ENCODE results near the gene CYP46A1.
"Not testable (repeated sequence)": the region's sequence is repeated elsewhere in the genome, so short reads cannot be mapped to it uniquely, and the experiment has no call there.

The CYP46A1 gene

DNA sequence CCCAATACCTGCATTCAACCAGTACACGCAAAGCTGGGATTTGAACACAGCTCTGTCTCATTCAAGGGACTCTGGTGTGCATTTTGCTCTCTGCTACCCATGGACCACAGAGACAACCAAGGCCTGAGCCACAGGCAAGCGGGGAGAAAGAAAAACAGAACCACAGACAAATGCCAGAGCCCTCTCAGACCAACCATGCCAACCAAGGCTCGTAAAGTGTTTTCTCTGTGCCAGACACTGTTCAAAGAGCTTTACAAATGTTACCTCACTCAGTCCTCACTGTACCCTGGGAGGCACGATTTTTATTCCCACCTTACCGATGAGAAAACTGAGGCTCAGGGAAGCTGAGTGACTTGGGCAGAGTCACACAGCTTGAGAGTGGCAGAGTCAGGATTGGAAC lies 76.7 kb downstream of the CYP46A1 start:
- TF ChIP-seq, protein P1, sequence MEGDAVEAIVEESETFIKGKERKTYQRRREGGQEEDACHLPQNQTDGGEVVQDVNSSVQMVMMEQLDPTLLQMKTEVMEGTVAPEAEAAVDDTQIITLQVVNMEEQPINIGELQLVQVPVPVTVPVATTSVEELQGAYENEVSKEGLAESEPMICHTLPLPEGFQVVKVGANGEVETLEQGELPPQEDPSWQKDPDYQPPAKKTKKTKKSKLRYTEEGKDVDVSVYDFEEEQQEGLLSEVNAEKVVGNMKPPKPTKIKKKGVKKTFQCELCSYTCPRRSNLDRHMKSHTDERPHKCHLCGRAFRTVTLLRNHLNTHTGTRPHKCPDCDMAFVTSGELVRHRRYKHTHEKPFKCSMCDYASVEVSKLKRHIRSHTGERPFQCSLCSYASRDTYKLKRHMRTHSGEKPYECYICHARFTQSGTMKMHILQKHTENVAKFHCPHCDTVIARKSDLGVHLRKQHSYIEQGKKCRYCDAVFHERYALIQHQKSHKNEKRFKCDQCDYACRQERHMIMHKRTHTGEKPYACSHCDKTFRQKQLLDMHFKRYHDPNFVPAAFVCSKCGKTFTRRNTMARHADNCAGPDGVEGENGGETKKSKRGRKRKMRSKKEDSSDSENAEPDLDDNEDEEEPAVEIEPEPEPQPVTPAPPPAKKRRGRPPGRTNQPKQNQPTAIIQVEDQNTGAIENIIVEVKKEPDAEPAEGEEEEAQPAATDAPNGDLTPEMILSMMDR (IDR thresholded peaks at IDR 0.05) = no peak
- no peak for TF ChIP-seq ZFX (IDR thresholded peaks at IDR 0.05; ENCODE audit: borderline replicate concordance)

DNA sequence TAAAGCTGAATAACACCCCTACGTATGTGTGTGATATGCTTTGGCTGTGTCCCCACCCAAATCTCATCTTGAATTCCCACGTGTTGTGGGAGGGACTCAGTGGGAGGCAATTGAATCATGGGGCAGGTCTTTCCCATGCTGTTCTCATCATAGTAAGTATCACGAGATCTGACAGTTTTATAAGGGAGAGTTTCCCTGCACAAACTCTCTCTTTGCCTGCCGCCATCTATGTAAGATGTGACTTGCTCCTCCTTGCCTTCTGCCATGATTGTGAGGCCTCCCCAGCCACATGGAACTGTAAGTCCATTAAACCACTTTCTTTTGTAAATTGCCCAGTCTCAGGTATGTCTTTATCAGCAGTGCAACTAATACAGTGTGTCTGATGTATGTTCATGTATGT lies 78.8 kb downstream of the CYP46A1 start:
- H3K27ac ChIP-seq = not testable (repeated sequence)

More for the DNA sequence above, 76.7 kb downstream of the CYP46A1 start:
- no peak overlapping the region for H3K27ac ChIP-seq

DNA sequence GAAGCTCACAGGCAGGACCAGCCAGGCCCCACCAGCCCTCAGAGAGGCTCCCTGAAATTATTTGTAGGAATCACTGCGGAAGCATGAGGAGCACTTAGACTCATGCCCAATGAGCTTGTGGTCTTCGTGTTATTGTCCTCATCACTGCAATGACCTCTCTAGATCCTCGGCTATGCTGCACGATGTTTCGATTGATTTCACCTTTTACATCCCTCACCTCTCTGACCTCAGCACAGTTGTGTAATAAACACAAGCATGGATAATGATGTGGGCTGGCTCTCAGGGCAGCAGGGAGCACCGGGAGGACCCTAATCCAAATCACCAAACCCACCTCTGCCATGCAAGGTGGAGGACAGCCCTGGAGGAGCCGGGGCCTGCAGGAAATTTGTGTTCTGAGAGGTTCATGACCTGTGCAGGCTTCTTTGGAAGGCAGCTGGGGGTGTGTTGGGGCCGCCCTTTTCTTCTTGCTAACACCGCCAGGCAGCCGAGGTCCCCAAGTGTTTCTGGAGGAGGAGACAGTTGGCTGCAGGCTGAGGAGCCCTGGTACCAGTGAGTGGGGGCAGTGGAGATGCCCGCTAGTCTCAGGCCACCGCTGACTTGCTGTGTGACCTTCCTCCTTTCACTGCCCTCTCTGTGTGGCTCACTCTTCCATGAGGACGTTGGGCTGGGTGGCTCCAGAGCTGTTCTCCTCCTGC lies 79.6 kb downstream of the CYP46A1 start:
- H3K27ac ChIP-seq = no peak overlapping the region
- TF ChIP-seq ZFX (IDR thresholded peaks at IDR 0.05; ENCODE audit: borderline replicate concordance) = no peak
- TF ChIP-seq, protein P1 (IDR thresholded peaks at IDR 0.05) = no peak

DNA sequence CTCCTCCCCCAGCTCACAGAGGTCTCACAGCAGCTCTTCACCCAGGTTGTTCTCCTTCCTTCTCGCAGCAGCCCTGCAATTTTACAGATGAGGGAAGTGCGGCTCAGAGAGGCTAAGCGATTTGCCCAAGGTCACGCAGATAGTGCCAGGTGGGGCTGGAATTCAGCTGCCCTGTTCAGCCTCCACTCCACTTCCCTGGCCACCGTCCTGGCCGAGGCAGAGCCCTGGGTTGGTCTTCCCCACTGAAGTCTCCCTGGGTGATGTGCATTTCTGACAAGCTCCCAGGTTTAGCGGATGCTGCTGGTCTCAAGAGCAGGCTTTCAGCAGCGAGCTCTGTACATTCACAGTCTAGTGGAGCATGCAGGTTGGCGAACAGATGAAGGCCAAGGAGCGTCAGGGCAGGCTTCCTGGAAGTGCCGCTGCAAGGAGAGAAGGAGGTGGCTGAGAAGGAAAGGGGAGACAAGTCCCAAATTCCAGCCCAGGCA lies 80.2 kb downstream of the CYP46A1 start:
- no peak overlapping the region for H3K27ac ChIP-seq
- no peak for TF ChIP-seq ZFX (IDR thresholded peaks at IDR 0.05; ENCODE audit: borderline replicate concordance)
- TF ChIP-seq, protein P1 (IDR thresholded peaks at IDR 0.05) = no peak

DNA sequence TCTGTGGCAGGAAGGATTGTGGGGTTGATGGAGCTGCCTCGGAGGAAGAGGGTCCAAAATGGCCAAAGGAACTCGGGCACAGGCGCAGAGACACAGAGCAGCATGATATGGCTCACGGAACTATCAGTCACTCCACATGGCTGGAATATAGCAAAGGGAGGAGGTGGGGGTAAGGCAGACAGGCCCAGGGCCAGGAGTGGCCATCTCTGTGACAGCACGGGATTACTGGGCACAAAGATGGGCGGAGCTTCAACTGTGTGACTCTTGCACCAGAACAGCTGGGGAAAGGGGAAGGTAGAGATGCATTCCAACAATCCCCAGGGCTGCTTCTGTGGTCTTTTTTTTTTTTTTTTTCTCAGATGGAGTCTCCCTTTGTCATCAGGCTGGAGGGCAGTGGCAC lies 84.3 kb downstream of the CYP46A1 start:
- no peak overlapping the region for H3K27ac ChIP-seq
- TF ChIP-seq, protein P1 (IDR thresholded peaks at IDR 0.05) = no peak
- TF ChIP-seq ZFX (IDR thresholded peaks at IDR 0.05; ENCODE audit: borderline replicate concordance) = no peak

DNA sequence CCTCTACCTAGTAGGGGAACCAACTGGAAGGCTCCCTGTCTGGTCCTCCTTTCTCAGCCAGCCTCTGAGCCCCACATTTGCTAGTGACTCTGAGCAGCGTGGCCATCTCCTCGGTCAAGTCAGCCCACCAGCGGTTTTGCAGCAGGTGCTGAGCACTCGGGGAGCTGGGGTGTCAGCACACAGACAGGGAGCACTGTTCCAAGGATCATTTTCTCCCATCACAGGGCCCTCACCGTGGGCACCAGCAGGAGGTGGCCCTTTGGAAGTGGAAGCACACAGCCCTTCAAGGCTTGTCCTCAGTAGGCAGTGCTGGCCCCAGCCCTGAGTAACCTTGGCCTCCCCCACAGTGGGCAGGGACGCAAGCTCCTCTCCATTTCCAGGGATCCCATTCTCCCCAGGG lies 85.0 kb downstream of the CYP46A1 start:
- TF ChIP-seq, protein P1 (IDR thresholded peaks at IDR 0.05) = no peak
- no peak for TF ChIP-seq ZFX (IDR thresholded peaks at IDR 0.05; ENCODE audit: borderline replicate concordance)
- H3K27ac ChIP-seq = no peak overlapping the region

DNA sequence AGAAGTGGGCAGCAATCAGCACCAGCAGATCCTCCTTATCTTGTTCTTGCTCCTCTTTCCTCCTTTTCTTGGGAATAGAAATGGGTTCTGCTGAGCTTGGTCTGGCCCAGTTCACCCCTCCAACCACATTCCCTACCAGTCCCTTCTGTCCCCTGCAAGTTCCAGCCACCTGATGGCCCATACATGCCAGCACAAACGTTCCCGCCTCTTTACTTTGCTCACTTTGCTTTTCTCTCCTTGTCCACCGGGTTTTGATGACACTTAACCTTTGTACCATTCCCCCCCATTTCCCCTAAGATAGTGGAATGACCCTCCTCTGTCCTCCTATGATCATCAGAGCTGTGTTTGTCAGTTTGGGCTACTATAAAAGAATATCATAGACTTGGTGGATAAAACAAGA lies 85.7 kb downstream of the CYP46A1 start:
- H3K27ac ChIP-seq = no peak overlapping the region
- no peak for TF ChIP-seq ZFX (IDR thresholded peaks at IDR 0.05; ENCODE audit: borderline replicate concordance)
- TF ChIP-seq, protein P1 (IDR thresholded peaks at IDR 0.05) = no peak

All from 22Rv1 (cell line).